Thoracic aorta (tissue), 2 donors: ENCODE data around the gene VPS16. TPM values are rescaled to one million over a fixed set of nuclear protein-coding genes. Genes with fewer than 3 reads are reported as not detected.

Source experiments
- ATAC-seq: fragments of 150-250 bp; one replicate; pipeline ENCODE4 v1.8.0; 2017; ENCODE audit warnings: low read depth; ENCODE audit not compliant: insufficient number of reproducible peaks, low FRiP score
- DNase-seq: peaks from one replicate; pipeline ENCODE4 v3.0.0-alpha.2; 2020; ENCODE audit warnings: low spot score
- H3K27ac ChIP-seq, 2 donors: fragments of 200-600 bp; sonication (generic); 1 replicate in 1 of 2; 2 replicates in 1 of 2; pipeline ENCODE4 v1.5.1; 2016; ENCODE audit warnings: mild to moderate bottlenecking in 2 of 2, moderate library complexity in 2 of 2
- H3K27me3 ChIP-seq: fragments of 200-600 bp; sonication (generic); replicated peaks from 2 replicates; pipeline ENCODE4 v1.6.0; 2016; ENCODE audit warnings: mild to moderate bottlenecking; ENCODE audit not compliant: insufficient read depth
- H3K36me3 ChIP-seq: fragments of 200-600 bp; sonication (generic); one replicate; pipeline ENCODE4 v1.5.1; 2016
- H3K4me1 ChIP-seq, 2 donors: fragments of 200-600 bp; sonication (generic); 1 replicate in 1 of 2; 2 replicates in 1 of 2; pipeline versions ENCODE4 v1.5.1 to v1.6.0; 2016; ENCODE audit warnings: low read depth in 2 of 2, mild to moderate bottlenecking in 1 of 2; ENCODE audit not compliant: control insufficient read depth in 1 of 2
- H3K4me3 ChIP-seq: fragments of 200-600 bp; sonication (generic); 2 replicates; pipeline ENCODE4 v1.5.1; 2016; ENCODE audit warnings: mild to moderate bottlenecking
- H3K9me3 ChIP-seq: fragments of 200-600 bp; sonication (generic); 2 replicates; pipeline ENCODE4 v1.5.1; 2016
- CTCF ChIP-seq: fragments of 200-600 bp; sonication (generic); IDR thresholded peaks from one replicate; pipeline ENCODE4 v1.5.1; 2019; ENCODE audit warnings: antibody characterized with exemption
- total RNA-seq, 2 donors: library from RNA; depleted of rRNA; stranded (reverse); fragments of >200 nt; gene quantifications; one replicate each; pipeline versions ENCODE4 v1.1.0 to v1.2.3, GENCODE V29; 2016

VPS16 gene
- total RNA-seq, 2 donors from 2014 or later = 21.8 to 24.2 TPM

GRCh38 chr20:2820084-2820895 is 20.3 kb upstream of the VPS16 start:
- ATAC-seq (no peak), DNase-seq (no peak)
- H3K36me3 ChIP-seq = no peaks in the 10 kb centered on the region
- H3K4me3 ChIP-seq = no peak overlapping the region
- H3K27ac ChIP-seq = no peak overlapping the region
- no peaks in the 10 kb centered on the region for H3K27me3 ChIP-seq
- peaks cover 0 to 9% of the 10 kb centered on the region in 2 donors for H3K4me1 ChIP-seq
- TF ChIP-seq CTCF = no peak
- H3K9me3 ChIP-seq = no peaks in the 10 kb centered on the region

GRCh38 chr20:2820896-2821869 is 19.4 kb upstream of the VPS16 start:
- no peak for ATAC-seq
- DNase-seq = no peak
- H3K36me3 ChIP-seq = no peaks in the 10 kb centered on the region
- H3K4me3 ChIP-seq = no peak overlapping the region
- no peak for TF ChIP-seq CTCF
- H3K27ac ChIP-seq = no peak overlapping the region
- no peaks in the 10 kb centered on the region for H3K27me3 ChIP-seq
- peaks cover 0 to 9% of the 10 kb centered on the region in 2 donors for H3K4me1 ChIP-seq
- no peaks in the 10 kb centered on the region for H3K9me3 ChIP-seq

- Histone ChIP-seq H3K9me3 (no peaks in the 10 kb centered on the region), H3K36me3 (no peaks in the 10 kb centered on the region), H3K27ac (no peak overlapping the region), H3K4me1 (peaks cover 0 to 9% of the 10 kb centered on the region in 2 donors), H3K4me3 (no peak overlapping the region), H3K27me3 (no peaks in the 10 kb centered on the region)
- ATAC-seq (no peak), DNase-seq (no peak)
- TF ChIP-seq CTCF = no peak
These were observed 18.5 kb upstream of the VPS16 start for GRCh38 chr20:2822073-2822472.

- no peaks in the 10 kb centered on the region for H3K36me3 ChIP-seq
- no peaks in the 10 kb centered on the region for H3K27me3 ChIP-seq
- no peak overlapping the region for H3K27ac ChIP-seq
- no peak for TF ChIP-seq CTCF
- H3K4me3 ChIP-seq = no peak overlapping the region
- no peaks in the 10 kb centered on the region for H3K9me3 ChIP-seq
- H3K4me1 ChIP-seq = no peaks in the 10 kb centered on the region
- ATAC-seq = no peak
- no peak for DNase-seq
These were observed 14.8 kb upstream of the VPS16 start for GRCh38 chr20:2825761-2826160.

- no peak for ATAC-seq
- H3K27ac ChIP-seq = no peak overlapping the region
- TF ChIP-seq CTCF = no peak
- DNase-seq = no peak
- no peak overlapping the region for H3K4me3 ChIP-seq
- H3K9me3 ChIP-seq = no peaks in the 10 kb centered on the region
- H3K36me3 ChIP-seq = no peaks in the 10 kb centered on the region
- H3K27me3 ChIP-seq = no peaks in the 10 kb centered on the region
- no peaks in the 10 kb centered on the region for H3K4me1 ChIP-seq
These were observed 13.9 kb upstream of the VPS16 start for GRCh38 chr20:2826655-2827054.
